HFFc6 (cell line): Measurements from ENCODE around the gene HNRNPUL1. TPM values are rescaled to one million over a fixed set of nuclear protein-coding genes. Genes with fewer than 3 reads are reported as not detected.

Source experiments
- DNase-seq: peaks from one replicate; pipeline ENCODE4 v3.0.0-alpha.2; 2018
- H3K27ac Mint-ChIP-seq: 2 replicates; pipeline ENCODE4 v1.8.0; 2020; ENCODE audit warnings: mild to moderate bottlenecking, mixed read lengths
- H3K27me3 Mint-ChIP-seq: 2 replicates; pipeline ENCODE4 v1.8.0; 2021; ENCODE audit warnings: mild to moderate bottlenecking, moderate library complexity, mixed read lengths; ENCODE audit not compliant: insufficient read depth
- H3K36me3 Mint-ChIP-seq: 2 replicates; pipeline ENCODE4 v1.8.0; 2021; ENCODE audit warnings: low read depth, mixed read lengths
- H3K4me1 Mint-ChIP-seq: 2 replicates; pipeline ENCODE4 v1.8.0; 2020; ENCODE audit warnings: low read depth, mixed read lengths
- H3K4me3 Mint-ChIP-seq: 2 replicates; pipeline ENCODE4 v1.8.0; 2020; ENCODE audit warnings: mild to moderate bottlenecking, moderate library complexity, mixed read lengths
- H3K9me3 Mint-ChIP-seq: 2 replicates; pipeline ENCODE4 v1.8.0; 2020; ENCODE audit warnings: mild to moderate bottlenecking, mixed read lengths
- CTCF ChIP-seq: fragments of 200-600 bp; sonication (generic); IDR thresholded peaks from 2 replicates; pipeline ENCODE4 v1.5.0; 2021; ENCODE audit warnings: antibody characterized with exemption, mild to moderate bottlenecking
- total RNA-seq, 6 experiments: library from RNA; stranded (reverse); fragmentation: NEBNext Ultra II Directional; extraction: Animal tissue kit (Norgen Biotek cat#: 25700); gene quantifications; 2 replicates in 1 of 6; 3 replicates in 5 of 6; pipeline ENCODE4 v1.2.3, GENCODE V29; 2021

Gene HNRNPUL1
- total RNA-seq, 6 experiments from 2014 or later = 176 to 245 (median 234) TPM

GRCh38 chr19:41261474-41262190, 2.5 kb upstream of the HNRNPUL1 start:
- H3K27ac Mint-ChIP-seq = peak overlapping the region; percentile 98
- DNase-seq = no peak
- H3K9me3 Mint-ChIP-seq = no peaks in the 10 kb centered on the region
- peaks cover 40% of the 10 kb centered on the region for H3K36me3 Mint-ChIP-seq
- peak overlapping the region; percentile 94 for H3K4me3 Mint-ChIP-seq
- peaks cover 21% of the 10 kb centered on the region for H3K27me3 Mint-ChIP-seq
- H3K4me1 Mint-ChIP-seq = peaks cover 45% of the 10 kb centered on the region
- TF ChIP-seq CTCF = no peak

- peaks cover 21% of the 10 kb centered on the region for H3K27me3 Mint-ChIP-seq
- peak; percentile 82 for DNase-seq
- H3K4me1 Mint-ChIP-seq = peaks cover 59% of the 10 kb centered on the region
- peaks cover 42% of the 10 kb centered on the region for H3K36me3 Mint-ChIP-seq
- no peak for TF ChIP-seq CTCF
- no peaks in the 10 kb centered on the region for H3K9me3 Mint-ChIP-seq
- peak overlapping the region; percentile 98 for H3K27ac Mint-ChIP-seq
- H3K4me3 Mint-ChIP-seq = peak overlapping the region; percentile 94
Measured at GRCh38 chr19:41263042-41263849, 926 bp upstream of the HNRNPUL1 start.

- no peaks in the 10 kb centered on the region for H3K9me3 Mint-ChIP-seq
- peaks cover 19% of the 10 kb centered on the region for H3K27me3 Mint-ChIP-seq
- H3K4me3 Mint-ChIP-seq = peak overlapping the region; percentile 94
- peaks cover 54% of the 10 kb centered on the region for H3K4me1 Mint-ChIP-seq
- no peak for DNase-seq
- H3K27ac Mint-ChIP-seq = peak overlapping the region; percentile 98
- TF ChIP-seq CTCF = no peak
- peaks cover 28% of the 10 kb centered on the region for H3K36me3 Mint-ChIP-seq
Measured at GRCh38 chr19:41264581-41265394, 616 bp downstream of the HNRNPUL1 start.

- peaks cover 25% of the 10 kb centered on the region for H3K36me3 Mint-ChIP-seq
- TF ChIP-seq CTCF = no peak
- no peak for DNase-seq
- peak overlapping the region; percentile 98 for H3K27ac Mint-ChIP-seq
- H3K4me3 Mint-ChIP-seq = peak overlapping the region; percentile 94
- H3K4me1 Mint-ChIP-seq = peaks cover 54% of the 10 kb centered on the region
- H3K27me3 Mint-ChIP-seq = peaks cover 19% of the 10 kb centered on the region
- H3K9me3 Mint-ChIP-seq = no peaks in the 10 kb centered on the region
Measured at GRCh38 chr19:41265395-41266153, 1.4 kb downstream of the HNRNPUL1 start.

- no peak overlapping the region for H3K4me3 Mint-ChIP-seq
- TF ChIP-seq CTCF = no peak
- H3K27me3 Mint-ChIP-seq = peaks cover 4% of the 10 kb centered on the region
- no peak for DNase-seq
- no peak overlapping the region for H3K27ac Mint-ChIP-seq
- H3K36me3 Mint-ChIP-seq = peaks cover 32% of the 10 kb centered on the region
- peaks cover 27% of the 10 kb centered on the region for H3K4me1 Mint-ChIP-seq
- no peaks in the 10 kb centered on the region for H3K9me3 Mint-ChIP-seq
Measured at GRCh38 chr19:41269055-41269454, 4.9 kb downstream of the HNRNPUL1 start.
